COLO668 (cell line): ENCODE data around the gene MCRS1.

Experiments
- DNase-seq: peaks from one replicate; lab custom pipeline; 2025; ENCODE audit not compliant: unreplicated experiment; lab: John Stamatoyannopoulos, UW

The MCRS1 gene

GRCh38 chr12:49582850-49583249 lies 14.9 kb upstream of the MCRS1 start:
- DNase-seq = no peak

DNA sequence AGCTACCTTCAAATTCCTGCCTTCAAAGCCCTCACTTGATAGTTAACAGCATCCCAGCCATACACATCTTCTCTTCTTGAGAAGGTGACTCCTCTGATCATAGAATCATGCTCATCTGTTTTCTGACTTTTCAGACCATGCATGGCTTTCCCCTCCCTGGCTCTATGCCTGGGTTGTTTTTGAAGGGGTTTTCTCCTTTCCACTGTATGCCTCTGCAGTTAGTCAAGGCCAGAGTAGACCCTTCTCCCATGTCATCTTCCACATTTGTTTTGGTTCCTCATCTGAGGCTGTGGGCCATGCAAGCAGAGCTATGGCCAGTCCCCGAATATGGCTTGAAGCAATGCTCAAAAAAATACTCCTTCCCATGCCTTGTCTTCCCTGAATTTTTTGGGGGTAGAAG lies 14.3 kb upstream of the MCRS1 start:
- DNase-seq = no peak

- DNase-seq = peak; percentile 65
Observed at GRCh38 chr12:49580572-49581535, 12.9 kb upstream of the MCRS1 start.

DNA sequence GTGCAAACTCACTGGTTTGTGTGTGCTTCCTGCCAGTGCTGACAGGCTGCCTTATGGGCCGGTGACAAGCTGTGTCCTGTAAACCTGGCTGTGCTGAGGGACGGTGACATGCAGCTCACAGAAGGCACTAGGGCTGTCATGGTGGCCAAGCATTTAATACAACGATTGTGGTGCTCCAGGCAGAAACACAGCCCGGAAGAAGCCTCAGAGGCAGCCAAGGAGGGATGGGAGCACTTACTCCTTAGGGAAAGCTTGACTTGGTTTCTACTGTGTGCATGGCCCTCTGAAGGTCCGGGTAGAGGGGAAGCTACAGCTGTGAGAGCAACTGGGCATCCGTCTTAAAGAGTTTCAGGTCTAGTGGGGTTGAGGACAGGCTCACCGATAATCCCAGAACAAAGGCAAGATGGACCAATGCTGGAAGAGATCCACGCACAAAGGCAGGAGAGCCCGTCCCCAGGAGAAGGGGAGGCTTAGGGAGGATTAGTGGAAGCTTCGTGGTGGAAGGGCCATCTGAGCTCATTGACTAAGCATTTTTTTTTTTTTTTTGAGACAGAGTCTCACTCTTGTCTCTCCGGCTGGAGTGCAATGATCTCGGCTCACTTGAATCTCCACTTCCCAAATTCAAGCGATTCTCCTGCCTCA lies 10.7 kb upstream of the MCRS1 start:
- DNase-seq = no peak

DNA sequence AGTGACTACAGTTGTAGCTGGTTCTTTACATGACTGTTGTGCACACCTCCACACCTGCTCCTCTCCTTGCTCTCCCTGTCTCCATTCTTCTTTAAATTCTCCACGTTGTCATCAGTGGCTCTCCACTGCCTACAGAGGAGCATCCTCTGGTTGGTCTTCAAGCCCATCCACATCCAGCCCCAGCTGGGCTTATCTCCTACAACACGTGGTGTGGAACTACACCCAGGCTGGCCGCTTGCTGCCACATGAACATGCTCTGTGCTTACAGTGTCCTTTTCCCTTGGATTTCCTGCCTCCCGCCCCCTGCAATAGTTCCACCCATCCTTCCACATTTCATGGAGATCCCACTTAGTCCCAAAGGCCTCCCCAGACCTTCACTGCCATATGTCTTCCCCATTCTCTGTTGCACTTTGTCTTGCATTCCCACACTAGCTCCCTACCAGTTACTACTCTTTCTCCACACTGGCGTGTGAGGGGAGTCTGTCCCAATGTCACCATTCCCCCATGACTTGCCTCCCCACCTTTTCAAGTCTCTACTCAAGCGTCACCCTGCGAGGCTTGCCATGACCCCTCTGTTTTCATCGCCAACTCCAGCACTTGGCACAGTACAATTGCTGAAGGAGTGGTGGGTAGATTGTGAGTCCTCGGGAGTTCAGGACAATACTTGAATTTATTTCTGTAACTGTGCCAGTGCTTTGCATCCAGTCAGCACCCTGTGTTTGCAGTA lies 9.8 kb upstream of the MCRS1 start:
- no peak for DNase-seq

DNA sequence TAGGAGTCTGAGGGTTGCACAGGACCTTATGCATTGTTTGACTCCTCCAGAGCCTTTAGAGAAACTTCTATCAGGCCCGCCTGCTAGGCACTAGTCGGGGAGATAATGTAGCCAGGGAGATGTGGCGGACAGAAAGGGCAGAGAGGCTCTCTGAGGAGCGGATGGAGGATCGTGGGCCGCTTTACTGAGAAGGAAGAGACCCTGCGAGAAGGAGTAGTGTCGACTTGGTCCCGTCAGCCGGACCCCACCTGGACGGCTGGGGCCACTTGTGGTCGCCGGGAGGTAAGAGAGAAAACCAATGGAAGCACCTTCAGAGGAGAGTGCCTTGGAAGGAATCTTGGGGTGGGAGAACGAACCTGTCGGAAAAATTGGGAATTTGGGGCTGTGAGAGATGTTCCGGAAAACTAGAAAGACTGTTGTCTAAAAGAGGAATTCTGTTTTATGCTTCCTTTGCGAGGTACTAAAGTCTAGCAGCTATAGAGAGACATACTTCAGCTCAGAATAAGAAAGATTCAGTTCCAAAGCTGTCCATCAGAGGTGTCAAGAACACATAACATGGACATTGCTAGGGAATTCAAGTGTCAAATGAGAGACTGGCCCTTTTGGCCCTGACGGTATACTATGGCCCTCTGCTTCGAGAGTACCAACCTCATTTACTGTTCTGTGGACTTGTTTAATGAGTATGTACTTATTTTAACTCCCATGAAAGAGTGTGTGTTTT lies 660 bp upstream of the MCRS1 start:
- DNase-seq = no peak

GRCh38 chr12:49567302-49567610 lies 686 bp downstream of the MCRS1 start:
- no peak for DNase-seq

- DNase-seq = no peak
Observed at GRCh38 chr12:49566361-49566760, 1.6 kb downstream of the MCRS1 start.

GRCh38 chr12:49565406-49566265 lies 2.3 kb downstream of the MCRS1 start:
- DNase-seq = no peak

DNA sequence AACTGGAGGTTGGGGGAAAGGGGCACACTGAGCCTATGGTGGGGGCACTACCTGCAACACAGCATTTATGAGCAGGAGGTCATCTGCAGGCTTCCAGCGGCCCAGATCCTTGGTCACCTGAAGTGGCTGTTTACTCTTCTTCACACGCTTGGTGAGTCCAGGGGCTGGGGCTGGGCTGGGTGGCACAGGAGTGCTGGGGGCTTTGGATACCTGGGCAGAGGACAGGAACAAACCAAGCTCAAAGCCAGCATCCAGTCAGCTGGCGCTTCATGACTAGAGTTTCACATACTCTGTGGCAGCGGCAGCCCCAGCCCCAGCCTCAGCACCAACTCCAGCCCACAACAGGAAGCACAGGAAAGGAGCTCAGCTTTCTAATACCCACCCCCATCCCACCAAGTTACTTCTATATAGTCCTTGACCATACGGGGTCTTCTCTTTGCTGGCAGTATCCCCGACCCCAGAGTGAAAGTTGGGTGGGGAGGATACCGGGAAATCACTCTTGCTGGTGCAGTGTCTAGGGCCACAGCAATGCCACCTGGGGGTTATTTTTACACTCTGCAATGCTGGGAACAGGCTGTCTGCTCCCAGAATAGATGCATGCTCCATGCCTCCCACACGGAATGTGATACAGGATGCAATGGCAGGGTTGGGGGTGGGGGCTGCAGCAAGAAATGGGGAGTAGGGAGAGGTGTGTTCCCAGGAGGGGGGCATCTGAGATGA lies 3.1 kb downstream of the MCRS1 start:
- no peak for DNase-seq

GRCh38 chr12:49563951-49564685 lies 3.8 kb downstream of the MCRS1 start:
- DNase-seq = no peak

DNA sequence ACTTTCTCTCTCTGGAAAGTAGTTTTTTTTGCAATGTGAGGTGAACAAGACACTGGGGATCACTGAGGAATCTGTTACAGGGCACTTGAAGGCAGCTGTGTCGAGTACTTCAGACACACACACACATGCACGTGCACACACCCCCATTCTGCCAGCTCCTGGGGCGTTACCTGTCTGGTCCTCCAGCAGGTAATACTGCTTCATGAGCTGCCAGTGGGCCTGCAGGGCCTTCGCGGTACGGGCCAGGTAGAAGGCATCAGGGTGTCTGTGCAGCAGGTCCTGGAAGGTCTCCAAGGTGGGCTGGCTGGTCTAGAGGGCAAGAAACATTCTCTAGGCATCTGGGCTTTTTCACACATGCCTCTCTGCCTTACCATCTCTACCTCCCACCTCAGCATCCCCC lies 5.1 kb downstream of the MCRS1 start:
- DNase-seq = no peak

DNA sequence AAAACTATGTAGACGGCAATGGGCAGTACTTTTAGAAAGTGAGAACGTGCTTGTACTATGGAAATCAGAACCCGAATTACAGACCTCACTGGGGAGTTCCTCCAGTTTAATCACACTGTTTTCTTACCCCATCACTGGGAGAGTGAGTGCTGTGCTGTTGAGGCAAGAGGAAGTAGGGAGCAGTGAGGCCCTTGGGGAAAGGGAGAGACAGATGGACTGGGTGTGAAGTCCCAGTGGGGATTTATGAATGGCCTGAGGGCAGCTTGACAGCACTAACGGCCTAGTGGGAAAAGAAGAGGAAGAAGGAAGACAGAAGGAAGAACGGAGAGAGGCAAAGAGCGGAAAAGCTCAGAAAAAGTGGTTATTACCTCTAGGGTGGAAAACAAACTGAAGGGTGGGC lies 5.7 kb downstream of the MCRS1 start:
- DNase-seq = no peak

- no peak for DNase-seq
Observed at GRCh38 chr12:49560695-49561094, 7.2 kb downstream of the MCRS1 start.

DNA sequence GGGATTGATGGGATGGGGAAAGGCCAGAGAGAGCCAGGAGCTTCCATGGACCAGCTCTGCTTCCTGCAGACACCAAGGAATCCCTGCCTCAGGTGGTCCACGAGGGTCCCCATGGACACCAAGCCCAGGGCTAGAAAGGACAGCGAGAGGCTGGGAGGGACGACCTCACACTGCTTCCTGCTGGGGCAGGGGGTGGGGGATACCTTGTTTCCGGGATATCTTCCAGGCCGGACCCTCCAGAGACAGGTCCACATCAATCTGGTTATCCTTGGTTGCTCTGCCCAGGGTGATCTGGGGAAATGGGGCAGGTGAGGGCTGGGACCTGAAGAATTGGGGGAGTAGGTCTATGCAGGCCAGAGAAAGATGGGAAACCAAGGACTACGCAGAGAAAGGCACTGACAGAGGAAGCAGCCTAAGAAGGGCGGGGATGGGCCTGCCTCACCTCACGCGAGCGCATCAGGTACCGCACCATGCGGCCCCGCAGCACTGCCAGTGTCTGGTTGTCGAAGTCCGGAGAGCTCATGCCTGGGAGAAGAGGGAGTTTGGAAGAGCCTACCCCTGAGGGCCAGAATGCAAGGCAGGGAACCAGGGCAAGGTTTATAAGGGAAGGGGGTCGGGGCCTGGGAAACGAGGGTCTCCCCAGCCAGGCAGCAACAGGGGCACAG lies 8.8 kb downstream of the MCRS1 start:
- no peak for DNase-seq

GRCh38 chr12:49558526-49558925 lies 9.4 kb downstream of the MCRS1 start:
- no peak for DNase-seq

GRCh38 chr12:49557917-49558215 lies 10.1 kb downstream of the MCRS1 start:
- DNase-seq = no peak

DNA sequence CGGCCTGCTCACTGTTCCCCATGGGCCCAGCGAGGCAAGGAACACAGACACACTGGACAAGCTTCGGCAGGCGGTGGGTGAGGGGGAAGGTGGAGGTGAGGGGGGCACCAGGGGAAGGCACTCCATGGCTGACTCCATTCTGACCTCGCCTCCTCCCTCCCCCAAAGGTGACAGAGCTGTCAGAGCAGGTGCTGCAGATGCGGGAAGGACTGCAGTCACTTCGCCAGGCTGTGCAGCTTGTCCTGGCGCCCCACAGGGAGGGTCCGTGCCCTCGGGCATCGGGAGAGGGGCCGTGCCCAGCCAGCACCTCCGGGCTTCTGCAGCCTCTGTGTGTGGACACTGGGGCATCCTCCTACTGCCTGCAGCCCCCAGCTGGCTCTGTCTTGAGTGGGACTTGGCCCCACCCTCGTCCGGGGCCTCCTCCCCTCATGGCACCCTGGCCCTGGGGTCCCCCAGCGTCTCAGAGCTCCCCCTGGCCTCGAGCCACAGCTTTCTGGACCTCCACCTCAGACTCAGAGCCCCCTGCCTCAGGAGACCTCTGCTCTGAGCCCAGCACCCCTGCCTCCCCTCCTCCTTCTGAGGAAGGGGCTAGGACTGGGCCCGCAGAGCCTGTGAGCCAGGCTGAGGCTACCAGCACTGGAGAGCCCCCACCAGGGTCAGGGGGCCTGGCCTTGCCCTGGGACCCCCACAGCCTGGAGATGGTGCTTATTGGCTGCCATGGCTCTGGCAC lies 10.6 kb downstream of the MCRS1 start:
- no peak for DNase-seq
